GM21576 (cell line): ENCODE measurements around the gene LDLRAD3.

Experiments
- ATAC-seq: cut with Tn5 transposase; IDR thresholded peaks from one replicate; pipeline ENCODE4 v1.9.1; 2021; ENCODE audit warnings: mild to moderate bottlenecking, moderate library complexity; ENCODE audit not compliant: unreplicated experiment

Gene LDLRAD3

DNA sequence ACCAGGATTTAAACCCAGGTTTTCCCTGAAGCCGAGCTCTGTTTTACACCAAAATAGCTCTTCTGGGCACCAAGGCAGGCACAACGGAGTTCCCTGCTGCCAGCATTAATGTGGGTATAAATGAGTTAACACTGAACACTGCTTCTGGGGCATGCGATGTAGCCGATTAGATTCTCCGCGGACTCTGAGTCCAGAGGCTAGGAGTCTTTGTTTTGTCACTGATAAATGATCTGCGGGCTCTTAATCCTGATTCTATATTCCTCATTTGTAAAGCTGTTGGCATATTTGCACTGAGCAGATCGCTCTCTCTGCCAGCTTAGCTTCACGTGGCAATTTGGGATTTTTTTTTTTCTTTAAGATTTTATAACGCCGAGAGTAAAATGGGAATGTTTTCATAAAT, 16.8 kb upstream of the LDLRAD3 start:
- ATAC-seq, result no peak

DNA sequence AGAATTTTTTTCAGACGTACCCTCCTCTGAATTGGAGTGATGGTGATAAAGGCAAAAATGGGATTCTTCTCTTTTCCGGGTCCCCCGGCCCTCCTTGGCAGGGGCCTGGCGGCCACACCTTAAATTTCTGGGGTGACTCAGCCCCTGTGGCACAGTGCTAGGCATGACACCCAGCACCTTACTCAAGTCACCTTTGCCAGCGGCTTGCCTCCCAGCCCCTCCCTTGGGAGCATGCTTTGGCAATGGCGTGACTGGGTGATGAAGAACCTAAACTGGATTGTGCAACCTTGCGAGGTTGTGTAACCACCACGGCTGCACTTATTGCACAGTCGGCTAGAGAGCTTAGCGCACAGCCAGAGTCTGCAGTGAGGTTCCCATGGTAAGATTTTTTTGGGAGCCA, 16.2 kb upstream of the LDLRAD3 start:
- ATAC-seq, result no peak

DNA sequence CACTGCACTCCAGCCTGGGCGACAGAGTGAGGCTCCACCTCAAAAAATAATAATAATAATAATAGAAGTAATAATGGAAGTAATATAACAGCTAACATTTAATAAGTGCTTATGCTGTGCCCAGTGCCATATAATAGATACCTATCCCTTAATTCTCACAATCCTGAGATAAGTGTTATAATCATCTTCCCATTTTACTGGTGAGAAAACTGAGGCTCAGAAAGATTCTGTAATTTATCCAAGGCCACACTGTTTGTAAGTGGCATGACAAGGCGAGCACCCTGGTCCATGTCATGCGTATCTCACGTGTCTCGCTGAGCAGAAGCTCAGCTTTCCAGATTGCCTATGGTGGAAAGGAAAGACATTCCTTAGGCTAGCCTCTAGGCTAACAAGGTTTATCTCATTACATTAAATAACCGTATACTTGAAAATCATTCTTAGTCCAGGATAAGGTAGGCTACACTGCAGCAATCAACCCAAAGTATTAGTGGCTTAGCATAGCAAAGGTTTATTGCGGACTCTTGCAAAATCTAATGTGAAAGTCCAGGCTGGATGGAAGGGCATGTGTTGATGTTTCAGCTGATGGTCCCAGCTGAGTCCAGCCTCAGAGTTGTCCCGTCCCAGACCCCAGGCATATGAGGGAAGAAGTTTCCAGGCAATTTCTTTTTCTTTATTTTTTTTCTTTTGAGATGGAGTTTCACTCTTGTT, 15.0 kb upstream of the LDLRAD3 start:
- no peak for ATAC-seq

DNA sequence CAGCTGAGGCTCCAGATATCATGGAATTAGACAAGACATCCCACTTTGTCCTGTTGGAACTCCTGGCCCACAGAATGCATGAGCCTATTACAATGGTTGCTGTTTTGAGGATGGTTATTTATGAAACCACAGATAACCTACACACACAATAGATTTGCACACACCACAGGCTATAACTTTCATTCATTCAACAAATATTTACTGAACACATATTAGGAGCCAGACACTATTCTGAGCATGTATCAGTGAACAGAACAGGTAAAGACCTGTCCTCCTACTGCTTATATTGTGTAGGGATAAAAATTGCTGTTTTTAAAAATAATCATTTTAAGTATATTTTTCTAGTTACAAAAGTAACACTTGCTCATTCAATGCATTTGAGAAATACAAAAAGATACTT, 13.4 kb upstream of the LDLRAD3 start:
- ATAC-seq, result no peak

- ATAC-seq, result no peak
These were observed 11.7 kb upstream of the LDLRAD3 start for GRCh38 chr11:35932121-35932520.

GRCh38 chr11:35932681-35933319, 11.1 kb upstream of the LDLRAD3 start:
- no peak for ATAC-seq

DNA sequence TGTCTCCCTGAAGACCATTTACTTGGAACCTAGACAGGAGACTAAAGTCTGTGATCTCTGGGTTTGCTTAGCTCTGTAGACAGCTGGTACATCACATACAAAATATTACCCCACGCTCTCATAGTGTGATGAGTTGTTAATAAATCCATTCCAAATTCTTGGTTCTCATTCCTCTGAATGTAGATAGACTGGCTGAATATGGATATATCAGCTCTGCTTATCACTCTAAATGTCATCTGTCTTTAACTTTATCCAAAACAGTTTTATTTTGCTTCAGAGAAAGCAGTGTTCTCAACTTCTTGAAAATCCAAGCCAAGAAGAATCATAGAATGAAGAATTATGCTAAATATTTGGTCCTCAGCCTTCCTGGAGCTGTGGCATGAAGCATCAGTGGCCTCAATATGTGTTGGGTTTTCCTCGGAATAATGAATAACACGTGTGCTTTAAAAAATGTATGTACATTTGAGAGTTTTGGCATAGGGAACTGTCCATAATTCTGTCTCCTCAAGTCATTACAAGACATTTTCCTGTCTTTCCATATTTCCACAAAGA, 10.5 kb upstream of the LDLRAD3 start:
- ATAC-seq, result no peak

- ATAC-seq, result no peak
These were observed 9.6 kb upstream of the LDLRAD3 start for GRCh38 chr11:35934271-35934670.

DNA sequence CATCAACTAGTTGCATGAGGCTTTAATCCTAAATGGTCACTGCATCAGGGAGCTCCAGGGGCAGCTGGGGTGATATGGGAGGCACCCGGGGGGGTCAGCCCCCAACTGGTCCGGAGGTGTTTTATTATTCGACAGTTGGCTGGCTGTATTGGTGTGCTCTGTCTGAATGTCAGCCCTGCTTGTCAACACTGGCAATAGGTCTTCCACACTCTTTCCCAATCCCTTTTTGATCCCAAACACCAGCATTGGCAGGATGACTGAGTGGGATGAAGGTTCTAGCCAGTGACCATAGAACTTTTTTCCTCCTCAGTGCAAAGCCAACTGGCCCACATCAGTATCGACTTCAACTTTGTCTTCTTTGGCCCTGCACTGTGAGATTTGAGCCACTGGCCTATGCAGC, 8.9 kb upstream of the LDLRAD3 start:
- ATAC-seq, result no peak

GRCh38 chr11:35935390-35935789, 8.5 kb upstream of the LDLRAD3 start:
- ATAC-seq, result no peak

DNA sequence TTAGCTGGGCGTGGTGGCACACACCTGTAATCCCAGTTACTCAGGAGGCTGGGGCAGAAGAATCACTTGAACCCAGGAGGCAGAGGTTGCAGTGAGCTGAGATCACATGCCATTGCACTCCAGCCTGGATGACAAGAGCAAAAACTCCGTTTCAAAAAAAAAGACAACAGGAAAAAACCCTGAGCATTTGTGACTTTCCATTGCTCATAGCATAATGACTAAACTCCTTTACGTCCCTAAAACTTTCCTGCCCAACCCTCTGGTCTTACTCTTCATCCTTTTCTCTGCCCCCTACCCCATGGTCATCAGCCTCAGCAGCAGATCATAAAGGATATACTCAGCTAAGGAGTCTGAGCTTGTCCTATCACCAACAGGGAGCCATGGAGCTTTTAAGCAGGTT, 6.8 kb upstream of the LDLRAD3 start:
- ATAC-seq, result no peak

GRCh38 chr11:35937700-35938099, 6.2 kb upstream of the LDLRAD3 start:
- ATAC-seq, result no peak

DNA sequence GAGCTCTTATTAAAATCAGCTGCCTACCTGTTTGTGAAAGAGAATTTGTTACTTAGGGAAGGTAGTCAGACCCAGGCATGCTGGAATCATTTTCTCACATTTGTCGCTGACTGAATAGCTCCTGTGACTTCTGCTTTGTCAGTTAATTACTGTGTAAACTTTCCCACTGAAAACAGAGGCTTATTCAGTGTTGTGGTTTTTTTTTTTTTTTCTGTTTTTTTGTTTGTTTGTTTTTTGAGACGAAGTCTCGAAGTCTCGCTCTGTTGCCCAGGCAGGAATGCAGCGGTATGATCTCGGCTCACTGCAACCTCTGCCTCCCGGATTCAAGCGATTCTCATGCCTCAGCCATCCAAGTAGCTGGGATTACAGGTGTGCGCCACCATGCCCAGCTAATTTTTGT, 5.6 kb upstream of the LDLRAD3 start:
- no peak for ATAC-seq

- ATAC-seq, result no peak
These were observed 553 bp upstream of the LDLRAD3 start for GRCh38 chr11:35943309-35943708.

GRCh38 chr11:35944503-35945136, 758 bp downstream of the LDLRAD3 start:
- ATAC-seq, result no peak

DNA sequence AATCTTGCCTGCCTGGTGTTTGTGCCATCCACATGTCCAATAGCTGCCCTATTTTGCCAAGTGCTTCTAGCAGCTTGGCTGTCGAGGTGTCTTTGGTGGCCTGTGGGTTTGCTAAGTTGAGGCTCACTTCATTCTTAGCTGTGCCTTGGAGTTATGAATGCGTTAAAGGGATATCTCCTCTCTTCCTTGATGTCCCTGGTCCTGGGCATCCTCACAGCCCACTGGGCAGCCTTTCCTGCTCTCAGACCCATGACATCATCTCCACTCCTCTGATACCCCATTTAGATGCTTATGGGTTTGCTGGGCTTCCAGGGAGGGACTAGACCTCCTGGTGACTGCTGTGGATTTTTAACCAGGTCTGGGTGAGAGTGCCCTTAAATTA, 1.3 kb downstream of the LDLRAD3 start:
- no peak for ATAC-seq

- no peak for ATAC-seq
These were observed 2.9 kb downstream of the LDLRAD3 start for GRCh38 chr11:35946766-35947165.

DNA sequence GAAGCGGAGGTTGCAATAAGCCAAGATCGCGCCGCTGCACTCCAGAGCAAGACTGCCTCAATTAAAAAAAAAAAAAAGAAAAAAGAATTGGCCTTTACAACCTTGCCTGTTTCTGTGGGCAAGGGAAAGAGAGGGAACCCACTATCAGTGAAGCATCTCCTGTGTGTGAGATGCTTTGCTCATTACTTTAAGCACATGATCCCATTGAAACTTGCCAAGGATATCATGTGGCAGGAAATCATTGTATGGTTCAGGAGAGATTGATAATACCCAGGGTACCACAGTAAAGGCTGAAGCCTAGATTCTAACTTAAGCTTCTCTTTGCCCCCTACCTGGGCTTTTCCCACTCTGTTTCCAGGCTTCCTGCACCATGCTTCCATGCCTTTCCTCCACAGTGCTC, 3.6 kb downstream of the LDLRAD3 start:
- ATAC-seq, result no peak

GRCh38 chr11:35949242-35949641, 5.4 kb downstream of the LDLRAD3 start:
- no peak for ATAC-seq

DNA sequence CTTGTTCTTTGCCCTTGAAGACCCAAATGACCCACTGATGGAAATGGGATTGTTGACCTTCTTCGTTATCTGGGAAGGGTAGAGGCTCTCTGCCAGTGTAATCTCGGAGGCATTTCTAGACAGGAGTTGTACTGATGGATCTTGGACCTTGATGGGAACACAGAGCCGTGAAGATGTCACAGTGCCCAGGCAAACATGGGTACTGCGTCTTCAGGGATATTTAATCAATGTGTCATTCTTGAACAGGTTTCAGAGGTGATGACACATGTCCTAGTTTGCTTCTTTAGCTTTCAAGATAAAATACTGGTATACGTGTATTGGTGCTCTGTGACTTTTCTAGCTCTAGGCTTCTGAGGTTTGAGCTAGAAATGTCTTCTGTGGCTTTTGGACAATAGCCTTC, 6.2 kb downstream of the LDLRAD3 start:
- ATAC-seq, result no peak

GRCh38 chr11:35951680-35952079, 7.8 kb downstream of the LDLRAD3 start:
- no peak for ATAC-seq

DNA sequence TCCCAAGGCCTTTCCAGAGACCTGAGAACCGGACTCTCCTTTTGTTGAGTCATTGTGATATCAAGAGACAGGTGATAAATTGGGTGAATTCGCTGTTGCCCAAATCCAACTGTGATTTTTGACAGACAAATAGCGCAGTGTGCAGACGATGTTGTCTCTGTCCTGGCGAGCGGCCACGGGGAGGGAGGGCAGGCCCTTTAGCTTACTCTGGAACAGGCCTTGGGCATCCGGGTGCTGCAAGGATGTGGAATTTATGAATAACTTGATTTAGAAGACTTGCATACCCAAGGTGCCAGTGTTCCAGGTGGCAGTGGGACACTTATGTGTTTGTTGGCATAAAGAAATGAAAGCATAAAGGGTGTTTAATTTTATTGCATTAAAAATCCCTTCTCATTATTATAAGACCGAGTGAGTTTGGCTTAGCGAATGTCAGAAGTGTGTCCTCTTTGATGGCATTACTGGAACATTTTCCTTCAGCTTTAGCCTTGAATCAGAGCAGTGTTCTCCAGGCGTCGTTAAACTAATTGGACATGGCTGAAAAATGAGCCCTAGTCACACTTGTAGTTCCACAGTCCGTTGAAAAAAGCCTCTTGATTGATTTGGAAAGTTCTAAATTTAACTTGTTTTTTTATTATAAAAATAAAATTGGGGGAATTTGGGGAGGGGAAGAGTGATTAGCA, 9.4 kb downstream of the LDLRAD3 start:
- no peak for ATAC-seq
